DMS153 treated with DMSO at 0.1 percent for 48 hours (cell line): Measurements from ENCODE around the gene KRTAP5-5.
"Not testable (repeated sequence)": the region's sequence is repeated elsewhere in the genome, so short reads cannot be mapped to it uniquely, and the experiment has no call there.

Experiments
- DNase-seq: peaks from one replicate; lab custom pipeline; 2025; ENCODE audit not compliant: unreplicated experiment; lab: John Stamatoyannopoulos, UW

KRTAP5-5 gene

DNA sequence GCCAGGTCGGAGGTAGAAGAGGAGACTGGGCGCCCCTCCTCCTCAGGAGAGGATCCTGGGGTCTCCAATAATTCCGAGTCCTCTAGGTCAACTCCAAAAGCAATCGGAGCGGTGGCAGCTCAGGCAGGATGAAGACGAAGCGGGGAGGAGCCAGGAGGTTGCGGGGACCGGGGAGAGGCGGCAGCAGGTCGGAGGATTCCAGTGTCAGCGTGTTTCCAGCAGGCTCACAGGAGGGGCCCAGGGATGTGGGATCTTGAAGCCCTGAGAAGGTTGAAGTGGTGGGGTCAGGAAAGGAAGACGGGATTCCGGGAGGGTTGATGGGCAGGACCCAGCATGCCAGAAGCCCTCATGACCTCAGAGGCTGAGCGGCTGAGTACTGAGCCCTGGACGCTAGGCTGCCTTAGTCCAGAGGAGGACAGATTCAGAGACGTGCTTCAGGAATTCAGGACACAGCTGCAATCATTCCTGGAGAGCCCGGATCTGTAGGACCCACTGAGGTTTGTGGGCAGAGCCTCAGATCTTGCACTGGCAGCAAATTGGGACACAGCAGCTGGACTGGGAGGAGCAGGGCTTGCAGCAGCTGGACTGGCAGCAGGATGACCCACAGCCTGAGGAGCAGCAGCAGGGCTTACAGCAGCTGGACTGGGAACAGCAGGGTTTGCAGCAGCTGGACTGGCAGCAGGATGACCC, 22.3 kb upstream of the KRTAP5-5 start:
- DNase-seq: not testable (repeated sequence)

DNA sequence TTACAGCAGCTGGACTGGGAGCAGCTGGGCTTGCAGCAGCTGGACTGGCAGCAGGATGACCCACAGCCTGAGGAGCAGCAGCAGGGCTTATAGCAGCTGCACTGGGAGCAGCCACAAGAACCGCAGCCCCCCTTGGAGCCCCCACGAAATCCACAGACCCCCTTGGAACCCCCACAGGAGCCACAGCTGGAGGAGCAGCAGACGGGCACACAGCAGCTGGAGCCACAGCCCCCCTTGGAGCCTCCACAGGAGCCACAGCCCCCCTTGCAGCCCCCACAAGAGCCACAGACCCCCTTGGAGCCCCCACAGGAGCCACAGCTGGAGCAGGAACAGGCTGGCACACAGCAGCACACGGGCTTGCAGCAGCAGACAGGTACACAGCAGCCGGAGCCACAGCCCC, 21.7 kb upstream of the KRTAP5-5 start:
- not testable (repeated sequence) for DNase-seq

DNA sequence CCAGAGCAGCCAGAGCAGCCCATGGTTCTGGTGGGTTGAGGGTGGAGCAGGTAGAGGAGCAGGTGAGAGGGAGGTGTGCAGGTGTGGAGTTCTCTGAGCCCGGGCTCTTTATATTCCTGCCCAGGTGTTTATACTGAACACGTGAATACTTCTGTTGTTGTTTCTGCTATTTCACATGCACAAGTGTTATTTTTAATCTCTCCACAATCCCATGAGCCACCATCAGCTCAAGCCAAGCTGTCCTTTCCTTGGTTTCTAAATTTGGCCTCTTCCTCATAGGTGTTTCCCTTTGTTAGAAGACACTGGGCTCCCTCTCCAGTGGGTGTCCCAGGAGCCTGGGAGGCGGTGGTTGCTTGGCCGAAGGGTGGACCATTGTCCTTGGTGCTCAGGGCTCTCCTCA, 21.2 kb upstream of the KRTAP5-5 start, which contains the start of gene KRTAP5-3:
TSS of gene KRTAP5-3 (minus strand) at position 101 of the 400 bp plus-strand sequence. CDS start at position 23, 78 bp downstream.
- no peak for DNase-seq

DNA sequence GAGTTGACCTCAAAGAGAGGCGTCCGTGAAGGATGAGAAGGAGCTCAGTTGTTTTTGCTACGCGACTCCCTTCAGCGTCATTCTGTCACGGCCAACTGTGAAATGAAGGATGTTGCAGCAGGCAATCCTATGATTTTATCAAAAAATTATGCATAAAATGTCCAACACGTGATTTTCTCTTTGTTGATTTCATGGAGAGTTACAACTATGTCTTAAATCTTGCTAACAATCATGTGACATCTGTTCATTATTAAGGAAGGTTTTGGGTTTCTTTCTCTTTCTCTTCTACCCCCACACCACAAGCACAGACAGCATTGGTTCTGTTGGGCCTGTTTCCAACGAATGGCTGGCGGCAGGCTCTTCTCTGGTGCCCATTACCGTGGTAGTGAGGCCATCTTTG, 11.3 kb upstream of the KRTAP5-5 start:
- no peak for DNase-seq

DNA sequence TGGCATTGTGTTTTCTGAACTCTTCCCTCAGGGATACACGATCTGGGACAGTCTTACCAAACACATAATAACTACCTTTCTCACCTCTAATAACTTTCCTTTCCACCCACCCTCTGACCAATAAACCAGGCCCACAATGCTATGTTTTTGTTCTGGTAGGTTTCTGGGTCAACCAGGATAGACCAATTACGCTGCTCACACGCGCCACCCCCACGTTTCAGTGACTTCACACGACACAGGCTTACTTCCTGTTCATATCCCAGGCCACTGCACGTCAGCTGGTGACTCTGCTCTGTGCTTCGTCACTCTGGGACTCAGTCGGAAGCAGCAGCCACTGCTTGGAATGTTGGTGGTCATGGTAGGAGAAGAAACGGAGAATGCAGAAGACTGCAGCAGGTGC, 10.1 kb upstream of the KRTAP5-5 start:
- DNase-seq: no peak

DNA sequence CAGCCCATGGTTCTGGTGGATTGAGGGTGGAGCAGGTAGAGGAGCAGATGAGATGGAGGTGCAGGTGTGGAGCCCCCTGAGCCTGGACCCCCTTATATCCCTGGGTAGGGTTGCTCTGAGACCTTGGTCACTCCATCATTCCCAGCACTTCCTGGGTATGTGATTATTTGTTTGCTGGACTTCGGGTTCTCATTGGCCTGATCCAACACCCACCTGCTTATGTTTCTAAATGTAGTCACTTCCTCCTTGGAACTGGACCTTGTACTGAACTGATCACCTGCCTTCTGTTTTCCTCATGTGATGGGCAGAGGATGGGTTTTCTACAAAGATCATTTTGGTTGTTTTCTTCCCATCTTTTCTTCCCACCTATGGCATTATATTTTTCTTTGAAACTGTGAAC, 7.5 kb upstream of the KRTAP5-5 start, which contains the start of gene KRTAP5-4:
TSS of gene KRTAP5-4 (minus strand) at position 53 of the 400 bp plus-strand sequence. CDS start at position 8, 45 bp downstream.
- no peak for DNase-seq

DNA sequence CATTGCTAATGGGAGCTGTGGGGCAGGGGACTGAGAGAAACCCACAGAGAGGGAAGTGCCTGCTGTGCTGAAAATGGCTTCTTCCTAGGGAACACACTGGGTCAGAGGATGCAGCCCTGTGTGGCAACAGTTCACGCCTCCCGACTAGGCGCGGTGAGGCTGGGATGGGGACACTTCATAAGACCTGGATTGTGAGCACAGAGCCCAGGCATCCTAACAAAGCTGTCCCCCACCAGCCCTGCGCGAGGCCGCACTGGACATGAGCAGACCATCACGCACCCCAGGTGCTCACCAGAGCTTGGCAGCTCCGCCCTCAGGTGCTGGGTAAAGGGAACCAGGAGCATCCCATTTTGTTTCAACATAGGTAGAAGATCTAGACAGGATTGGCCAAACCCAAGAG, 5.9 kb upstream of the KRTAP5-5 start:
- no peak for DNase-seq

DNA sequence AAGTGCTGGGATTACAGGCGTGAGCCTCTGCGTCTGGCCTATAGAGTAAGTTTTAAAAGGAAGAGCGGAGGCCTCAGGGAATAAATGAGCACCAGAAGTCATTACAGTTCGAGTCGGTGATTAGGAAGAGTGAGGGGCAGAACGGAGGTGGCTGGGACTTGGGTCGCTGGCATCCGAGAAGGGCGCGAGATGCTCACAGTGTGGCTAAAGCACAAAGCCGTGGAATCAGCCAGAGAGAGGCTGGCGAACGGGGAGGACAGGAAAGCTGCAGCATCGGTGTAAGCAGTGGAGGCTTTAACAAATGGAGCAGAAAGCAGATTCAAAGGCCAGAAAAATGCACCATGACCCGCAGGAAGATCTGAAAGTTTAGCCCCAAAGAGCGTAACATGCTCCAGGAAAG, 5.0 kb upstream of the KRTAP5-5 start:
- no peak for DNase-seq

DNA sequence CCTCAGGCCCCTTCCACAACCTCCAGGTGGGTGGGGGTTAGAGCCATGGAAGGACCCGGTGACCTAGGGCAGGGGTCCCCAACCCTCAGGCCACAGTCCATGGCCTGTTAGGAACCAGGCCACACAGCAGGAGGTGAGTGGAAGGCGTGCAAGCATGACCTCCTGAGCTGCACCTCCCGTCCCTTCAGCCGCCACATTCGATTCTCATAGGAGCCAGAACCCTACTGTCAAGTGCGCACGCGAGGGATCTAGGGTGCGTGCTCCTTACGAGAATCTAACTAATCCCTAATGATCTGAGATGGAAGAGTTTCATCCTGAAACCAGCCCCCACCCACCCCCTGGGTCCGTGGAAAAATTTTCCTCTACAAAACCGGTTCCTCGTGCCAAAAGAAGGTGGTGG, 4.0 kb upstream of the KRTAP5-5 start:
- no peak for DNase-seq

DNA sequence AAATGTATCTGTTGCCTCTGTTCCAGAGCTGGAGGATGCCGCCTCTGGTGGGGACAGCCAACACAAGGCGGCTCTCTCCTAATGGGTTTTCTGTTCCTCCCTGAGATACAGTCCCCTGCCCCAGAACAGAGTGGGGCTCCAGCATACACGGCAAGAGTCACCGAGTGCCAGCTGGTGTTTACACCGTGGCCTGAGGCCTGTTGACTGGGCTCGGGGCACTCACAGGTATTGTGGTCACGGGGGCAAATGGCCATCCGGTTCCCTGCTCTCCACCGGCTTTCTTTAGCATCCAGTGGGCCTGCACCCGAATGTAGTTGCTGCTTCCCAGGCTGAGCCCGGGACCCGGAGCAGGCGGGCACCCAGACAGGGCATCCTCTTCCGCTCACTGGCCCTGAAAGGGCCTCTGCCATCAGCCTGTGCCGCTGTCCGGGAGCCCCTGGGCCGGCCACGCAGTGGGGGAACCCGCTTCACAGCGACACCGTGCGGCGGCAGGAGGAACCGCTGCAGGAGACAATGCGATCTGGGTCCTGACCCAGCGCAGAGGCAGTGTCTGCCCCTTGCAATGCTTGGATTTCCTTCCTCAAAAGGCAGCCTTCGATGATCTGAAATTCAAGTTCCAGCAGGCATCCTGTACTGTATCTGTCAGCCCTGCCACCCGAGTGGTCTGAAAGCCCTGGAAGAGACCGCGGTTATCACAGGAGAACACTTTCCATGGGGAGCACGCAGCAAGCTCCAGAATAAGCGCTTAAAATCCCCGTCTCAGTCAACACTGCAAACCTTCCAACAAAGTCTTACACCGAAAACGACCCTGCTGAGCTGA, 859 bp upstream of the KRTAP5-5 start:
- DNase-seq: peak; percentile 27

DNA sequence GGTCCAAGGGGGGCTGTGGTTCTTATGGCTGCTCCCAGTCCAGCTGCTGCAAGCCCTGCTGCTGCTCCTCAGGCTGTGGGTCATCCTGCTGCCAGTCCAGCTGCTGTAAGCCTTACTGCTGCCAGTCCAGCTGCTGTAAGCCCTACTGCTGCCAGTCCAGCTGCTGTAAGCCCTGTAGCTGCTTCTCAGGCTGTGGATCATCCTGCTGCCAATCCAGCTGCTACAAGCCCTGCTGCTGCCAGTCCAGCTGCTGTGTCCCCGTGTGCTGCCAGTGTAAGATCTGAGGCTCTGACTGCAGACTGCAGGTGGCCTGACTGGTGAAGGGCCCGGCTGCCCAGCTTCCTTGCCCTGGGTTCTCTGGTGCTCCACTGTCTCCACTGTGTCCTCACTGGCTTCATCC, 696 bp downstream of the KRTAP5-5 start:
- no peak for DNase-seq

DNA sequence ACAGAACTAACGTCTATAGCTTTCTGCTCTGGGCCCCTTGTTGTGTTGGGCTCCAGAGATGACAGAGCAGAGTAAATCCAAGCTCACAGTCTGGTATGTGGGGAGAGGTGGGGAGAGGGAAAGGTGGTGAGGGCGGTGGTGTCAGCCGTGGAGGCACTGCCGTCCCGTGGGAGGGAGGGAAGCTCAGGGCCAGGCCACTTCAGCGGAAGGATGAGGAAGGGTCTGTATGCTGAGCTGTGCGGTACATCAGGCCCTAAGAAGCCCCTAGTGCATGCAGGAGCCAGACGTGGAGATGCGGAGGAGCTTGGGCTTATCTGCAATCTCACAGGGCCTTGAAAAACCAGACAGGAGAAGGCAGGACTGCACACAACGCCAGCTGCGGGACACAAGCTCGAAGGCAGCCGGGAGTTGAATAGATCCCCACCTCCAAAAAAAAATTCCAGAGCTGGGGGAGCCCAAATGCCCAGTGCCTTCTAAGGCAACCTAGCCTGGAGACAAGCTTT, 1.5 kb downstream of the KRTAP5-5 start:
- DNase-seq: no peak

DNA sequence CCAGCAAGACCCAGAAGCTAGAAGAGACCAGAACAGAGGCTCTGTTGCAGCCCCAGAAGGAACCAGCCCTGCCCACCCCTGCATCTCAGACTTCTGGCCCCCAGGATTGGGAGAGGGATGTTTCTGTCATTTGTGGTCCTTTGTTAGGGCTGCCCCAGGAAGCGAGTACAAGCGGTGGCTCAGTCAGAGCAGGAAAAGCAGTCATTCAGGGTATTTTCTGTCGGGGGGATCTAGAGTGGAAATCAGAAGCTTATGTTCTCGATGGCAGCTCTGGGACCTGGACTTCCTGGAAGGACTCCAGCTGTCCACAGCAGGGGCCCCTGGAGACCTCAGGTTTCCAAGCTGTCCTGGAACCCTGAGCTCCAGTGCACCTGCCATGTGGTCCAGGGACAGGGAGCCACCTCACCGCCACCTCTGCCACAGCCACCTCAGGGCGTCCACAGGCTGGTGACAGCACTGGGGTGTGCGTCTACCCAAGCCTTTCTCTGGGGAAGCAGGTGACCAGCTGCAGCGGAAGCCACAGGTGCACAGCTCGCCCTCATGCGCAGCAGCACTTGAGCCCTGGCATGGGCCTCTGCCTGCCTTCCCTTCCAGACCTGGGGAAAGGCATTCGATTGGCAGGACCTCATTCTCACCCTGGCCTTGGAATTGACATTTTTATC, 2.6 kb downstream of the KRTAP5-5 start:
- peak; percentile 18 for DNase-seq

DNA sequence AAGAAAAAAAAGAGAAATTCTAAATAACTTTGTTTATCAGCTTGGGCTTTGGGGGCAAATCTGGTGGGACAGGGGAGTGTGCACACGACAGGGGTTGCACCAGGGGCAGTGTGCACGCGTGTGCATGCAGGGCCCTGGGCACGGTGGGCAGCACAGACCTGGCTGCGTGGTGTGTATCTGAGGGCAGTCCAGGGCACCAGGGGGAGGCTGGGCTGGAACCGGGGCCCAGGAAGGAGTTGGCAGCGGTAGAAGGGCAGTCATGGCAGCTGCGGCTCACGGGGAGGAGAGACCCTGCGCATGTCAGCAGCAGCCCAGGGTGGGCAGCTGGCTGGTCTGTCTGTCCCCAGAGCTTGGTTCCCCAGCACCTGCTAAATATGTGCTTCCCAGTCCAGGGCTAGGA, 4.3 kb downstream of the KRTAP5-5 start:
- no peak for DNase-seq

DNA sequence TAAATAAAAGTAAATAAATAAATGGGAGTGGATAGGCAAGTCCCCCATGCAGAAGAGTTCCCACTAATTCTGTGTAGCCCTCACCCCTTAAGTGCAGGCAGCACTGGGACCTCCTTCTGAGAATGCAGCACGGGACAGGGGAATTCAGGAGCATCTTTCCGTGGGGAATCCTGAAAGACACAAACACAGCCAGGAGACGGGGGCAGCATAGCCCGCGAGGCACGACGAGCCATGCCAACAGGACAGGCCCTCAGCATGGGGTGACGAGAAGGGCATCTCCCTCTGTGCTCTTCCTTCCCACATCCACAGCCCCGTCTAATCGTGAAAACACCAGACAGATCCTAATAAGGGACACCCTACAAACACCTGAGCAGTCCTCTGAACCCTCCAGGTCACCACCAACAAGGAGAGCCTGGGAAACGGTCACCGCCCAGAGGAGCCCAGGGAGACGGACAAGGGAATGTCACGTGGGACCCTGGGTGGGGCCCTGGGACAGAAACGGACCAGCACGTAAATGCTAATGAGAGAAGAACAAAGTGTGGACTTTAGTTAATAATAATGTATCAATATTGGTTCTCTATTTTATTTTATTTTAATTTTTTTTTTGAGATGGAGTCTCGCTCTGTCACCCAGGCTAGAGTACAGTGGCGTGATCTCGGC, 6.8 kb downstream of the KRTAP5-5 start:
- DNase-seq: no peak

DNA sequence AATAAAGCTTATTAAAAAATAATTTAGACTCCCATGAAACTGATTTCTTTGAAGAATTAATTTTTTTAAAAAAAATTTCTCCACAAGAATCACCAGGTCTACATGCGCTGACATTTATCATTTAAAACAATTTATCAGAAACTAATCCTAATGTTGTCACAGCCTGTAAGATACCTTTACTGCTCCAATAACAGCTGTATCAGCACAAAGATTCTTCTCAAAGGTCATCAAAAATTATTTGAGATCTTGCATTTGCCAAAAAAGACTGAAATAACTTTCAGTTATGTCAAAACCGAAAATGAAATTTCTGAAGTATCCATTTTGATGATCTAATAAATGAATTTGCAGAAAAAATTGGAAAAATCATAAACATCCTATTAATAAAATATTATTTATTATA, 8.1 kb downstream of the KRTAP5-5 start:
- DNase-seq: no peak

DNA sequence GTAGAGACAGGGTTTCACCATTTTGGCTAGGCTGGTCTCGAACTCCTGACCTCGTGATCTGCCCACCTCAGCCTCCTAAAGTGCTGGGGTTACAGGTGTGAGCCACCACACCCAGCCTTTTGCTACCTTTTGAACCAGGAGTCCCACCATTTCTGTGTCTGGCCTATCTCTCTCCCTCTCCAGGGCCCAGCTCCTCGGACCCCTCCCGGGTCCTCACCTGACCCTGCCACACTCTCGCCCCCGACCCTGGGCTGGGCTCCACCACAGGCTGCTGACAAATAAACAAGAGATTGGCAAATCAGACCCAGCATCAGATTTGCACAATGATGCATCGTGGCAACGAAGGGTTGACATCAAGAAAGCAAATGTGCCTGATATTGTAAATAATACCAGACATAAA, 8.8 kb downstream of the KRTAP5-5 start:
- DNase-seq: no peak

DNA sequence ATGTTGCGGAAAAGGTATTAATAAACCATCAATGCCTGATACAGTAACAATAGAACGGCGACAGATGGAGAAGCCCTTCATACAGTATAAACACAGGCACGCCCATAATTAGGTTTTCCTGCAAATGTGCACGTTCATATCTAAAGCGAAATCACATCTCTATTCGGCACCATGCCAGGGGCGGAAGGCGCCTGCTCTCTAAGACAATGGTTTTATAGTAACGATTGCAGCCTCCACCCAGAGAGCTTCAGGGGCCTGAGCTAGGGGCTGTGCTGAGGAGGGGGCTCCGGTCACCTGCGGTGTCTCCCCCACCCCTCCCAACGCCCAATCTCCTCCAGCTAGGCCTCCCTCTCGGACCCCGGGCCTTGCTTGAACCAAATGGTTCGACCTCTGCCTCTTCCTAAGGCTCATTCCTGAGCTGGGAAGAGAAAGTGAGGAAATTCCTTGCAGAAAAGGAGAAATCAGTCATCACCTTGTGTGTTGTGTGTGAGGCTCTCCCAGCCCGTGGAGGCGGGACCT, 9.6 kb downstream of the KRTAP5-5 start:
- peak; percentile 95 for DNase-seq

DNA sequence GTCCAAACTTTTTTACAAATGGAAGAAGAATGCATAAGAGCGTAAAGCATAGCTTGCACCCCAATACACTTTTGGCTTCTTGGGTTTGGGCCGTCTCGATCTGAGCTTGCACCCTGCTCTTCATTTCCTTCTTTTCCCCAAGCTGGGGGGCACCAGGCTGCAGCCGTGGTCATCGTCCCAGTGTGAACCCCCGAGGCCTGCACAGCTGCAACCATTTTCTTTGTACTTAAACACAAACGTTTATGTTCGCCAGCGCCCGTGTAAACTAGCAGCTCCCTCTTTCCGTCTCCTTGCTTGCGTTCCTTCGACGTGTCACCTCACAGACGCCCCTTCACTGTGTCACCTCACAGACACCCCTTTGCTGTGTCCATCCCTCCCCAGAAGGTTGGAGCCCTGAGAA, 10.1 kb downstream of the KRTAP5-5 start:
- DNase-seq: no peak

DNA sequence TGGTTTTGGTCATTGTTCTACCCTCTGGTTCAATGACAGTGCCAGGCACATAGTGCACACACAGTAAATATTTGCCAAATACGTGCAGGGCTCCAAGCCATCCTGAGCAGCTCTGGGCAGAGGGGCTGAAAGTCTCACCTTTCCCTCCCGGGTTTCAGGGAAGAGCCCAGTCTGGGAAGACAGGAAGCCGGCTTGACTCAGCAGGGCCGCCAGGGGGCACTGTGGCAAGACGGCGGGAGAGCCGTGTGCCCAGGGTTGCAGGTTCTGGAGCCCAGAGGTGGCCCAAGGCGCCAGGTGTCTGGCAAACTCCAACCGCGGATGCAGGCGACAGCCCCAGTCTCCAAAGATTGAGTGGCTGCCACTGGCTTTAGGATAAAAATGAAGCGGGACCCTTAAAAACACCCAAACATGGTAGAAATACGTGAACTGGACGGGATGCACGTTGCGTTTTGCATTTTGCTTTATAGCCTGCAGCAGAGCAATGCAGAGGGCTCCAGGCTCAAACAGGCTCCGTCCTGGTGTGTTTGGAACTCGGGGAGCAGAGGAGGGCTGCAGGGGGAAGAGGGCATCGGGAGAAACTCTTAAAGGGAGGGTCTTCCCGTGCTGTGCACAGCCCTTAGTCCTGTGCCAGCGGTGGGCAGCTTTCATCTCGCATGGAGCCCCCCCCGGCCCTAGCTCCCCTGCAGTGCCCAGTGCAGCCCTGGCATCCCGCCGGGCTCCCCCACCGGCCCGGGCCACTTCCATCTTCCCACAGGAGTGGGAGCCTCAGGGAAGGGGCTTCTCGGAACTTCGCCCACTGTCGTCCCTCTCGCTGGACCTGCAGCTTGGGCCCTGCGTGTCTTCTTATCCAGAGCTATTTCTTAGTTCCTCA, 10.7 kb downstream of the KRTAP5-5 start:
- peak; percentile 89 for DNase-seq
